Activated CD4-positive, alpha-beta T cell treated with anti-CD3 and anti-CD28 coated beads, Interleukin-2, amount 10 ng/mL, durations not matched to agents 24 days and 14 days (primary cell): ENCODE data around the gene RAB2B. TPM values are rescaled to one million over a fixed set of nuclear protein-coding genes. Genes with fewer than 3 reads are reported as not detected.
"Not testable (repeated sequence)": the region's sequence is repeated elsewhere in the genome, so short reads cannot be mapped to it uniquely, and the experiment has no call there.

Source experiments
- DNase-seq: peaks from one replicate; pipeline ENCODE4 v3.0.0; 2022
- H3K27ac Mint-ChIP-seq: one replicate; pipeline ENCODE4 v1.8.0; 2022; ENCODE audit warnings: mild to moderate bottlenecking, mixed read lengths
- H3K27me3 Mint-ChIP-seq: one replicate; pipeline ENCODE4 v1.8.0; 2022; ENCODE audit warnings: mixed read lengths
- H3K36me3 Mint-ChIP-seq: one replicate; pipeline ENCODE4 v1.8.0; 2022; ENCODE audit warnings: low read depth, mild to moderate bottlenecking, mixed read lengths
- H3K4me1 Mint-ChIP-seq: one replicate; pipeline ENCODE4 v1.8.0; 2021; ENCODE audit warnings: mixed read lengths
- H3K4me3 Mint-ChIP-seq: one replicate; pipeline ENCODE4 v1.8.0; 2022; ENCODE audit warnings: mild to moderate bottlenecking, moderate library complexity, mixed read lengths
- H3K9me3 Mint-ChIP-seq: one replicate; pipeline ENCODE4 v1.8.0; 2021; ENCODE audit warnings: mixed read lengths
- intact Hi-C: fragments of 100-400 bp; cut with micrococcal nuclease; formaldehyde crosslinking; loops from one replicate; pipeline ENCODE4 v1.15.1; 2023
- total RNA-seq: library from RNA; stranded (reverse); gene quantifications from 2 replicates; pipeline ENCODE4 v1.2.3, GENCODE V29; 2022

Gene RAB2B
- total RNA-seq, 1 donor from 2014 or later: 30.1 TPM

DNA sequence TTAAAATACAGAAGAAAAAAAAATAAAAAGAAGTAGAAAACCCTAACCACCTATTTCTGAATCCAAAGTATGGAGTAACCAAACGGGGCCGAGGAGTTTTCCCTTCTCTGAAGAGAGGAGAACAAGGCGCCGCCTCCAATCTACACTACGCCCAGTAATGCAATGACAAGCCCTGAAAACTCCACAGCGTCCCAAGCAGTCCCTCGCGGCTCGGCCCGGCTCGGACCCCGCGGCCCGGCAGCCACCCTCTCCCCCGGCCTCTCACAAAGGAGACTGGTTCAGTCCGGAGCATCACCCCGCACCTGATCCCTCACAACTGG lies 21.2 kb downstream of the RAB2B start:
- Mint-ChIP-seq H3K4me1 (peaks cover 26% of the 10 kb centered on the region), H3K4me3 (peak overlapping the region; percentile 95), H3K27me3 (no peaks in the 10 kb centered on the region), H3K27ac (peak overlapping the region; percentile 97), H3K36me3 (peaks cover 31% of the 10 kb centered on the region), H3K9me3 (no peaks in the 10 kb centered on the region)
- no peak for DNase-seq
- intact Hi-C loops: loop anchor here (10.0 kb wide), 1 partner anchor 351 kb away; the partner anchor contains the start of gene TMEM253

- peaks cover 32% of the 10 kb centered on the region for H3K36me3 Mint-ChIP-seq
- H3K4me3 Mint-ChIP-seq: peak overlapping the region; percentile 95
- no peaks in the 10 kb centered on the region for H3K9me3 Mint-ChIP-seq
- peak overlapping the region; percentile 97 for H3K27ac Mint-ChIP-seq
- no peaks in the 10 kb centered on the region for H3K27me3 Mint-ChIP-seq
- peaks cover 31% of the 10 kb centered on the region for H3K4me1 Mint-ChIP-seq
- intact Hi-C loops: loop anchor here (10.0 kb wide), 1 partner anchor 350 kb away; the partner anchor contains the start of gene TMEM253
- peak; percentile 68 for DNase-seq
Measured at GRCh38 chr14:21454843-21455544, 21.8 kb downstream of the RAB2B start.

- Mint-ChIP-seq H3K36me3 (peaks cover 37% of the 10 kb centered on the region), H3K27ac (peak overlapping the region; percentile 84), H3K4me3 (peak overlapping the region; percentile 59), H3K27me3 (no peaks in the 10 kb centered on the region), H3K4me1 (peaks cover 44% of the 10 kb centered on the region), H3K9me3 (no peaks in the 10 kb centered on the region)
- intact Hi-C loops: loop anchor here (1.0 to 10.0 kb wide), 2 partner anchors 36 to 345 kb away; partner anchors contain the start of gene TMEM253
- no peak for DNase-seq
Measured at GRCh38 chr14:21449899-21450216, 26.9 kb downstream of the RAB2B start.

GRCh38 chr14:21442657-21443056 lies 34.1 kb downstream of the RAB2B start:
- H3K27ac Mint-ChIP-seq, H3K9me3 Mint-ChIP-seq, H3K27me3 Mint-ChIP-seq, intact Hi-C loops, H3K4me3 Mint-ChIP-seq, DNase-seq: not testable (repeated sequence)
- peaks cover 20% of the 10 kb centered on the region for H3K36me3 Mint-ChIP-seq
- peaks cover 32% of the 10 kb centered on the region for H3K4me1 Mint-ChIP-seq

GRCh38 chr14:21440859-21441258 lies 35.9 kb downstream of the RAB2B start:
- no peak for DNase-seq
- no peaks in the 10 kb centered on the region for H3K9me3 Mint-ChIP-seq
- no peak overlapping the region for H3K27ac Mint-ChIP-seq
- H3K4me1 Mint-ChIP-seq: peaks cover 36% of the 10 kb centered on the region
- H3K27me3 Mint-ChIP-seq: no peaks in the 10 kb centered on the region
- no peak overlapping the region for H3K4me3 Mint-ChIP-seq
- H3K36me3 Mint-ChIP-seq: peaks cover 14% of the 10 kb centered on the region
- intact Hi-C loops: no loop called here

- Mint-ChIP-seq H3K36me3 (peaks cover 27% of the 10 kb centered on the region), H3K27ac (peak overlapping the region; percentile 77), H3K9me3 (no peaks in the 10 kb centered on the region), H3K4me1 (peaks cover 50% of the 10 kb centered on the region), H3K4me3 (peak overlapping the region; percentile 90), H3K27me3 (no peaks in the 10 kb centered on the region)
- DNase-seq: peak; percentile 100
- intact Hi-C loops: loop anchor here (1.0 kb wide), 4 partner anchors 19 to 53 kb away; partner anchors contain the start of genes CHD8, SUPT16H and TOX4
Measured at GRCh38 chr14:21437063-21437901, 39.5 kb downstream of the RAB2B start.

- intact Hi-C loops: loop anchor here (1.0 kb wide), 4 partner anchors 20 to 52 kb away; partner anchors contain the start of genes CHD8, SUPT16H and TOX4
- Mint-ChIP-seq H3K36me3 (peaks cover 27% of the 10 kb centered on the region), H3K27ac (peak overlapping the region; percentile 77), H3K27me3 (no peaks in the 10 kb centered on the region), H3K4me1 (peaks cover 49% of the 10 kb centered on the region), H3K9me3 (no peaks in the 10 kb centered on the region), H3K4me3 (peak overlapping the region; percentile 90)
- DNase-seq: no peak
Measured at GRCh38 chr14:21436567-21437062, 40.1 kb downstream of the RAB2B start.

DNA sequence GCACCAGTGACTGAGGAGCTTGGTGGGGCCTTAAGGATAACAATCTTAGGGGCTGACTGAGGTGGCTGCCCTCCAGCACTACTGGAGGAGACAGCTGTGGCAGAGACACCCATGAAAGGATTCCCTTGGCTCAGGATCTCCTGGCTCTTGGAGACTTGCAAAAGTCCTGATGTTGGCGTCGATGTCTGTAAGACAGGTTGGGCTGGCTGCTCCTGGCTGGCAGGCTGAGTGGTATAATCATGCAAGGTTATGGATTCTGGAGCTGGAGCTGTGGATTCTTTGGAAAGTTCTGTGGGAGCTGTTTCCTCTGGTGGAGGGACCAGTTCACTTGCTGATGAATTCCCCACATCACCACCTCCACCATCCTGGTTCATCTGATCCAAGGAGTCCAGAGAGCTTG lies 45.6 kb downstream of the RAB2B start:
- peaks cover 63% of the 10 kb centered on the region for H3K36me3 Mint-ChIP-seq
- peaks cover 22% of the 10 kb centered on the region for H3K4me1 Mint-ChIP-seq
- H3K27ac Mint-ChIP-seq: no peak overlapping the region
- no peak for DNase-seq
- no peak overlapping the region for H3K4me3 Mint-ChIP-seq
- H3K9me3 Mint-ChIP-seq: no peaks in the 10 kb centered on the region
- no peaks in the 10 kb centered on the region for H3K27me3 Mint-ChIP-seq
- intact Hi-C loops: no loop called here

DNA sequence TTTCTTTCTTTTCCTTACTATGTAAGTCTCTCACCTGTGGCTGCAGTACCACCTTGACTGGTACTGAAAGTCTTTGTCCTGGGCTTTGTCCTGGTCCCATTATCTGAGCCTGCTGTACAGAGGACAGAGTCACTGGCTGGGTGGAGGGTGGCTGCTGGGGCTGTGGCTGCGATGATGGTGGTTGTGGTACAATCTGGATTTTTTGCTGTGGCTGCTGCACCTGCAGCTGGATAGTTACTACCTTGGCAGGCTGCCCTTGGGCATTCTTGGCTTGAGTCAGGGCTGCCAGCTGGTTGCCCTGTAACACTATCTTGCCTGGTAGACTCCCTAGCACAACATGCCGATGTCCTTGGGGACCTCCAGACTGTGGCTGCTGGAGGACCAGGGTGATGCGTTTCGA lies 47.8 kb downstream of the RAB2B start:
- intact Hi-C loops: no loop called here
- no peak overlapping the region for H3K4me3 Mint-ChIP-seq
- no peaks in the 10 kb centered on the region for H3K27me3 Mint-ChIP-seq
- H3K27ac Mint-ChIP-seq: no peak overlapping the region
- H3K4me1 Mint-ChIP-seq: peaks cover 7% of the 10 kb centered on the region
- H3K9me3 Mint-ChIP-seq: no peaks in the 10 kb centered on the region
- H3K36me3 Mint-ChIP-seq: peaks cover 69% of the 10 kb centered on the region
- DNase-seq: no peak

- Mint-ChIP-seq H3K27me3 (no peaks in the 10 kb centered on the region), H3K9me3 (no peaks in the 10 kb centered on the region), H3K4me1 (no peaks in the 10 kb centered on the region), H3K27ac (no peak overlapping the region), H3K36me3 (peaks cover 73% of the 10 kb centered on the region), H3K4me3 (no peak overlapping the region)
- intact Hi-C loops: no loop called here
- DNase-seq: no peak
Measured at GRCh38 chr14:21426692-21427091, 50.1 kb downstream of the RAB2B start.

DNA sequence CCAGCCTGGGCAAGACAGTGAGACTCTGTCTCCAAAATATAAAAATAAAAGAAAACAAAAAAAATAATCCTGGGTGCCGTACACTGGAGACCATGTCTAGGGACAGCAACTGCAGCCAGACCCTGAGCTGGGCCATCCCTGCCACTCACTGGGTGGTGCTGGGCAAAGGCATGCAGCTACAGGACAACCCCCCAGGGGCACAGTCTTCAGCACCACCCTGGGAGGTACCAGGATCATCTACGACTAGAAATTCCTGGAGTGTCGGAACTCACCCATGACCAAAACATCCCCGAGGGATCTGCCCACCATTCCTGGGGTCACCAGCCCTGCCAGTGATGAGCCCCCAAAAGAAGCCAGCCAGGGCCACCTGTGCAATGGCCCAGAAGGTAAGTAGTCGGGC lies 57.2 kb downstream of the RAB2B start:
- intact Hi-C loops: no loop called here
- peaks cover 63% of the 10 kb centered on the region for H3K36me3 Mint-ChIP-seq
- H3K4me3 Mint-ChIP-seq: no peak overlapping the region
- H3K4me1 Mint-ChIP-seq: peaks cover 6% of the 10 kb centered on the region
- no peak for DNase-seq
- H3K9me3 Mint-ChIP-seq: no peaks in the 10 kb centered on the region
- no peak overlapping the region for H3K27ac Mint-ChIP-seq
- no peaks in the 10 kb centered on the region for H3K27me3 Mint-ChIP-seq

GRCh38 chr14:21415329-21415728 lies 61.4 kb downstream of the RAB2B start:
- no peaks in the 10 kb centered on the region for H3K9me3 Mint-ChIP-seq
- intact Hi-C loops: no loop called here
- no peak overlapping the region for H3K4me3 Mint-ChIP-seq
- no peak overlapping the region for H3K27ac Mint-ChIP-seq
- peaks cover 14% of the 10 kb centered on the region for H3K4me1 Mint-ChIP-seq
- DNase-seq: no peak
- no peaks in the 10 kb centered on the region for H3K27me3 Mint-ChIP-seq
- peaks cover 68% of the 10 kb centered on the region for H3K36me3 Mint-ChIP-seq

GRCh38 chr14:21414137-21414631 lies 62.6 kb downstream of the RAB2B start:
- H3K27me3 Mint-ChIP-seq: no peaks in the 10 kb centered on the region
- peak overlapping the region; percentile 86 for H3K27ac Mint-ChIP-seq
- H3K4me3 Mint-ChIP-seq: peak overlapping the region; percentile 11
- H3K9me3 Mint-ChIP-seq: no peaks in the 10 kb centered on the region
- H3K4me1 Mint-ChIP-seq: peaks cover 14% of the 10 kb centered on the region
- intact Hi-C loops: loop anchor here (1.0 kb wide), 5 partner anchors 23 to 62 kb away; partner anchors contain the start of genes CHD8, RAB2B and SUPT16H
- H3K36me3 Mint-ChIP-seq: peaks cover 67% of the 10 kb centered on the region
- no peak for DNase-seq
